GM18868 (cell line): ENCODE data around the gene IL1RN.

Source experiments
- ATAC-seq: cut with Tn5 transposase; IDR thresholded peaks from one replicate; pipeline ENCODE4 v1.9.1; 2021; ENCODE audit warnings: mild to moderate bottlenecking, moderate library complexity; ENCODE audit not compliant: unreplicated experiment

IL1RN gene

DNA sequence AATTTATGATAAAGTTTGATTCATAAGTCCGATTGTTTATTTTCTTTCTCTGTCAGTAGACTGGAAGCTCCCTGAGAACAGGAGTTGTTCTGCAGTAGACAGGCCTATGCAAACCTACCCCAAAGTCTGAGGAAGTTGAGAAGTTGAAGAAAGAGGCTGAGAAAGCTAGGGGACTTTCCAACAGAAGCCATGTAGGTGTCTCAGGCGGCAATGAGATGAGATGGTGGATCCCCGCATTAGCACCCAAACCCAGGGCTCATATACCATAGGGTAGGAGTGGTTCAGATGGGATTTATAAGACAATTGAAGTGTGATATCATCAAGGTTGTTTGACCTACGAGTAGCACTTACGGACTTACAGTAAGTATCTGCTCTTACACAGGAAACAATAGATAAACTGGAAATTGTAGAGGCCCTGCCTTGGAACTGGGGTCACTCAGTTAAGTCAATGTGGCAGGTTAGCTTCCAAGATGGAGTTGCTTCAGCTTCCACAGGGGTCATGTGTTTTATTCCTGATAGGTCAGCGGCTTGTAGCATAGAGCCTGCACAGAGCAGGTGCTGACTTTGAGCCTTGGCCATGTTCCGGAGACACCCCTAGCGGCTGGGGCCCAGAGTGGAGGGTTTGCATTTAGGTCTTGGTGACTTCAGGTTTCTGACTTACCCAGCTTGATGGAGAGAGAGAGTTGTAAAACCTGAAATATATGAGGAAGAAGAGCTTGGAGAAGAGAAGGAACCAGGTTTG is 44.1 kb downstream of the IL1RN start:
- no peak for ATAC-seq

DNA sequence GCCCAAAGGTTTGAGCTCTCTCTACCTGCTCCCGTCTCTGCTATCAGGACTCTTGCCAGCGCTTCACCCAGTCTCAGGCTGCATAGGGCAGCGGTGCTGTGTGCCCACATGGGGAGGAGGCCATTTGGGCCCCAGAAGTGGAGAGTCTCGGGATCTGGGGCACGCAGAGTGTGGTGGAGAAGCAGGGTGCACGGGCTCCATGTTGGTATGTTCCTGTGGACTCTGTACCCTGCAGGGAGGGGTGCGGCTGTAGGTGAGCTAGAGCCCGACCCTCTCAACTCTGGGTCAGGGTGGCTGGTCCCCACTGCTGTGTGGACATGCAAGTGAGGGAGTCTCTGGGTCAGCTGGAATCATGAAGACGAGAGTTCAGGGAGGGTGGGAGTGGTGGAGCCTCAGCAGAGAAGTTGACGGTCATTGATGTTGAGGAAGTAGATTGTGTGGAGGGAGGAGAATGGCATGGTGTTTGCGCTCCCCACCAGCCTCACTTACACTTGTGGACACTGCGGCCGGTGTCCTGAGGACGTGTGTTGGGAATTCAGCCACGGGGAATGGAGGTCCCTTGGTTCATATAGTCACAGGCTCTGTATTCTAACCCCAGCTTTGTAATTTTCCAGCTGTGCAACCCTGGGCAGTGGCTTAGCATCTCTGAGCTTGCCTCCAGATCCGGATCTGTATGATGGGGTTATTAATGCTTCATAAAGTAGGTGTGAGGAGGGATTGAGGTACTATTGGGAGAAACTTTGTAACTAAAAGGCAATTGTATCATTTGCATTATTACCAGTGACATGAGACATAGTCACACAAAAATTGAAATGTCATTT is 45.5 kb downstream of the IL1RN start:
- ATAC-seq: no peak

DNA sequence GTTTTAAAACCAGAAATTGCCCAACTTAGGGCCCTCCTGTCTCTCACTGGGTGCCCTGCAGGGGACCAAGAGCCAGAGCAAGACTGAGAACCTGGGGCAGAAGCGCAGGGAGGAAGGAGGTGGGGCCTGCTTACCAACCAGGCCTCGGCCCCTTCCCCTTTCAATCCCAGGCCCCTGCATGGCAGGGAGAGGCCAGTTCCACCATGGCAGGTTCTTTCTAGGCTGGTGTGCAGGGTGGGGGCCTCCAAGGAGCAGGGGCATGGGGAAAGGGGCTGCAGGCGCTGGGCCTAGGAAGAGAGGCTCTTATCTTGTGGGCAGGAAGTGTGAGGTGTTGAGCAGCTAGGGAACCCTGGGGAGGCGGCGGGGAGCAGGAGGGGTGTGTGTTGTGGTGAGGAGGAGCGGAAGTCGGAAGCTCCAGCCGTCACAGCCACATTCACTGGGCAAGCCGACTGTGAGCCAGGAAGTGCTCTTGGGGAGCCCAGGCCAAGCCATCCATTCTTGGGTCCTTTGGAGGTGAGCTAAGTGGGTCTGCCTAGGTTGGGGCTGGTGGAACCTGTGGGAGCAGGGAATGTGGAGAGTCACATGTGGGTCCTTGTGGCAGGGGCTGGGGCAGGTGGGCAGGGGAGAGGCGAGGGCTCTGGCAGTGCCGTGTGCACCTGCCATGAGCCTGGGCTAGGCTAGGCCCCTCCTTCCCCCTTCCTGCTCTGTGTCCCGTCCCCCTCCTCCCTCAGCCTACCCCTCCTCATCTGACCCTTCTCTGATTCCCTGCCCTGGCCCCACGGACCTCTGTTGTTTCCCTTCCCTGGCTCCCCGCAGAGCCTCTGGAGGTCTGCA is 46.4 kb downstream of the IL1RN start, which contains the start of gene PSD4:
Gene PSD4, plus strand, starts transcription at position 430 of the 834 bp plus-strand sequence. CDS start 8,486 bp downstream, outside the sequence.
- peak; percentile 84 for ATAC-seq

DNA sequence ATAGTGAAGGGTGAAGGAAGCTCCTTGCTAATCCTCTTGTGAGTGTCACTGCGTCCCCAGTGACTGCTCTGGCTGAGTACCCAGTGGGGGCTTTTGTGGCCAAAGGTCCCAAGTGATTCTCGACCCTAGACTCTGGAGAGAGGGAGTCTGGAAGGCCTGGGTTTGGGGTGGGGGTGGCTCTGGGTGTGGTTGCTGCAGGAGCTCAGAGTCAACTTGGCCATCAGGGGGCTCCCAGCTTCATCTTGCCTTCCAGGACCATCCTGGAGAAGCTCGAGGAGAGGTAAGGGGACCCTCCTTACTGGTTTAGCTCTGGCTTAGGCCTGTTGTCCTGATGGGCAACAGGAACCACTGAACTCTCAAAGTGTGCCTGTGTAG is 47.0 kb downstream of the IL1RN start:
- no peak for ATAC-seq

DNA sequence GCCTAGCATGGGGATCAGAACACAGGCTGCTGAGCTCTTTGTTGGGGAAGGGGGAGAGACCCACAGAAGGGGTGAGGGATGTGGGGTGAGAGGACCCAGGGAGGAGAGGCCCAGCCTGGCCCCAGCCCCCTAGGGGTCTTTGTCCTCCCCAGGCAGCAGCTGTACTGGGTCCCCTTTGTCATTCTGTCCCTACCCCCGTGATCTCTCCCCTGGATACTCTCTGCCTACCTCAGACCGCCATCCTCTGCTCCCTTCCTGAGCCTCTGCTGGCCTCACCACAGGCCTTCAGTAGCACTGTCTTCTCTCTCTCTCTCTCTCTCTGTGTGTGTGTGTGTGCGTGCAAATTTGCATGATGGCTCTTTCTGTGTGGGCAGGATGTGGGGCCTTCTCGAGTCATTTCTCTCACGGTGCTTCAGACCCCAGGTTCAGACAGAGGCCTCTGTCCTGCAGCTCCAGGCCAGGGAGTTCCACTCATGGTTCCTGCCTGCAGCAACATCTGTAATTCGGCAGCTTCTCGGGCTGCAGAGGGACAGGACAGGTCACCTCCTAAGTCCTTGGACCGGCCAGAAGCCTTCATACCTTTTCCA is 47.7 kb downstream of the IL1RN start:
- ATAC-seq: peak; percentile 64

DNA sequence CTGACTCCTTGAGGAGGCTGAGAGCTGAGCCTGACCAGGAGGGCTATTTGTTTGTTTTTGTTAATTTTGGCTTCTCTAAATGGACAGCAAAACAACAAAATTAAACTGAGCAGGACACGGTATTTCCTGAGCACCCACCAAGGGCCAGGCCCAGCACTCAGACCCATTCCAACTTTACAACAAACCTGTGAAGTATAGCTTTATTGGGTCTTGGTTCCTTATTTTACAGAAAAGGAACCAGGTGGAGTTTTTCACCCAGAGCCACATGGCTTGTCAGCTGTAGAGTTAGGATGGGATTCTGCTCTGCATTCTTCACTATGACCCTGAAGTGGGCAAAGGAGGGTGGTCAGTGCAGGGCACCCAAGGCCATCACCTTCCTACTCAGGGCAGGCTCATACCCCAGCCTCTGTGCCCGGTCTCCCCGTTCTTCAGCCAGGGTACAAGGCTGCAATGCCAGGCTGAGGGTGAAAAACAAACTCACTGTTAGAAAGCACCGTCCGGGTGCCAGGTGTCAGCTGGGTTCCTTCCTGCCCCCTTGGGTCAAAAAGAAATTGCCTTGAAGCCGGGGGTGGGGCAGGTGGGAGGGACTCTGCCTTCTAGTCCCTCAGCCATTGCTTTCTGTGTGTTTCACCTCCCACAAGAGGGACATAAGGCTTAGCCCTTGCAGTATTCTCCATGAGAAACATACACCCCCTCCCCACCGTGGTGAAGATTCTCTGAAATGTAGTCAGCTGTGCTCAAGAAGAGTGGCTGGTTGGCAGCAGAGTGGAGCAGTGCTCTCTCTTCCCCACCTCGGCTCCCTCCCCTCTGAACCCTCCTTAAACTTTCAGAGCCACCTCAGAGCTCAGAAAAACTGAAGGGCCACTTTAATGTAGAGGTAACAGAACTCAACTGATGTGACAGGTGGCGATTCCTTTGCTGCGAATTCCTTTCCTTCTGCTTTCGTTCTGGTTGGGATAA is 48.6 kb downstream of the IL1RN start:
- ATAC-seq: no peak

DNA sequence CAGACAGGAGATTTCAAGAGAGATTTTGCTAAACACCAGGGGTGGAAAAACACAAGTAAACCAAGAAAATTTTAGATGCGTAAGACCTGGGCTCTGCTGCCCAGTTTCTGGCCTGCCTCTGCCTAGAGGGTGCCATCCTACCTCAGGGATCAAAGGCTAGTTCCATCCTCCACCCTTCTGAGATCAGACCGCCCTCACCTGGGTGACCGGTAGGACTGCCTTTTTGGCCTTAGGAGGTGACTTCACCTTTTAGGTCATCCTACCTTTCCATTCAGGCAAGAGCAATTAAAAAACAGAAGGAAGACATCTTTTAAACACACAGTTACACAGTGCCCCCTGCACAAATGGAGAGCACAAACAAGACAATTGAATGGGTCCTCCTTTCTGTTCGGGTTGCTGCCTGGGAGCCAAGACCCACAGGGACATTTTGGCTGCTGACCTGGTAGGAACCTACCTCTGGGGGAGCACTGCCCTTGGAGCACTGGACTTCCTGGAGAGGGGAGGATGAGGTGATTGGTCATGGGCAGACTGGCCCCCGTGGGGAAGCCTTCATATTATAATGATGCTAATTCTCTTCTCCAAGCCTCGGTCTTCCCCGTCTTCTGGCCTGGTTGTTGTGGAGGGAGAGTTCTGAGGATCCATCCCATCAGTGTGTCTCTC is 49.4 kb downstream of the IL1RN start:
- ATAC-seq: no peak

DNA sequence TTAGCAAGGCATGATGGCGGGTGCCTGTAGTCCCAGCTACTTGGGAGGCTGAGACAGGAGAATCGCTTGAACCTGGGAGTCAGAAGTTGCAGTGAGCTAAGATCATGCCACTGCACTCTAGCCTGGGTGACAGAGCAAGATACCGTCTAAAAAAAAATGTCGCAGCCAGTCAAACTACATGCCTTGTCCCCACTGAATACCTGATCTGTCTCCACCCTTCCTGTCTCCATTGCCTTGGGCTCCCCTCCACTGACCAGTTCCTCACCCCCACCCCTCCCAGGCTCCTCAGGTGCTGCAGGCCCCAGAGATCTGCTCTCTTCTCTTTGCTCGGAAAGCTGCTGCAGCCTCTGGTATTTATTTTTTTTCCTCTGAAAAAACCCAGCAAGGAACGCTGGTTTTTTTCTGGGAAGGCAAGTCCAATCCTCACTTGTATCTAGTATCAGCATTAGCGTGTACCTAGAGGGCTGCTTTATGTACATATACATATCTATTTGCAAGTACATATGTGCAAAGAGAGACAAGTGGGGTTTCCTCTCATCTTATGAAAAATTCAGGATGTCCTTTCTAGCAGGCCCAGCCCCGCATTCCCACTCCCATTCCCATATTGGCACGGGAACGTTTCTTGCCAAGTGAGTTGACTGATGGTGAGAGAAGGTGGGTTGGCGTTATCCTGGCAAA is 50.8 kb downstream of the IL1RN start:
- ATAC-seq: no peak

DNA sequence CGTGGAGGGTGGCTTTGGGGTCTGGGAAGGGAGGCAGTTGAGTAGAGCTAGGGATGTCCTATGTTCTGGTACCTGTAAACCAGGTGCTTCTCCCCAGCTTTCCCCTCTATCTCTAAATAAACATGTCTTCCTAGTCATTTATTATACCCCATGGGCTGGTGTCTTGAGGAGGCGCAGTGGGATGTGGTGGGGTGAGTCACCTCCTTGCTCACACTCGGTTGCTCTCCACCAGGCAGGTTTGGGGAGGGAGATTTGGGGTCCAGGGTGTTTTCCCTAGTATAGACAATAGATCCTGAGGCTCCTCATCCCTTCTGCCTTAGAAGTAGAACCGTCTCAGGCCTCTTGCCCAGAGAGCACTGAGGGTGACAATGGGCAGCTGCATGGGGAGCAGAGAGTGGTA is 51.5 kb downstream of the IL1RN start:
- ATAC-seq: no peak

DNA sequence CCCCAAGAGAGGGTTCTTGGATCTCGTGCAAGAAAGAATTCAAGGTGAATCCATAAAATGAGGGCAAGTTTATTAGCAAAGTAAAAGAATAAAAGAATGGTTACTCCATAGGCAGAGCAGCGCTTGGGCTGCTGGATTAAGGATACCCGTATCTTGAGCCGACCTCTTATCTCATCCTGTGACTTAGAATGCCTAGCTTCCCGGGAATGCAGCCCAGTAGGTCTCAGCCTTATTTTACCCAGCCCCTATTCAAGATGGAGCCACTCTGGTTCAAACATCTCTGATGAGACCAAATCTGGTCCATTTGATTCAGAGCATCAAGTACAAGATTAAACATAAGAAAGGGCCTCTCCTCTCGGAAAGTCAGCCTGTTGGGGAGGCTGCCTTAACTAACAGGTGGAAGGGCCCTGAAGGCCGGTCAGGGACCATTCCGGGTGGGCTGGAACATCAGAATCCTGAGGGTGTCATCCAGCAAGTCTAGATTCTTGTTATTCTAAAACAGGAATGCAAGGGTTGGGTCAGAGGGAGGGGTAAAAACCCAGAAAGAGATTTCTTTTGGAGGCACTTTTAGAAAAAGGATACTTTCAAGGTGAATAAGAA is 52.1 kb downstream of the IL1RN start:
- ATAC-seq: no peak

DNA sequence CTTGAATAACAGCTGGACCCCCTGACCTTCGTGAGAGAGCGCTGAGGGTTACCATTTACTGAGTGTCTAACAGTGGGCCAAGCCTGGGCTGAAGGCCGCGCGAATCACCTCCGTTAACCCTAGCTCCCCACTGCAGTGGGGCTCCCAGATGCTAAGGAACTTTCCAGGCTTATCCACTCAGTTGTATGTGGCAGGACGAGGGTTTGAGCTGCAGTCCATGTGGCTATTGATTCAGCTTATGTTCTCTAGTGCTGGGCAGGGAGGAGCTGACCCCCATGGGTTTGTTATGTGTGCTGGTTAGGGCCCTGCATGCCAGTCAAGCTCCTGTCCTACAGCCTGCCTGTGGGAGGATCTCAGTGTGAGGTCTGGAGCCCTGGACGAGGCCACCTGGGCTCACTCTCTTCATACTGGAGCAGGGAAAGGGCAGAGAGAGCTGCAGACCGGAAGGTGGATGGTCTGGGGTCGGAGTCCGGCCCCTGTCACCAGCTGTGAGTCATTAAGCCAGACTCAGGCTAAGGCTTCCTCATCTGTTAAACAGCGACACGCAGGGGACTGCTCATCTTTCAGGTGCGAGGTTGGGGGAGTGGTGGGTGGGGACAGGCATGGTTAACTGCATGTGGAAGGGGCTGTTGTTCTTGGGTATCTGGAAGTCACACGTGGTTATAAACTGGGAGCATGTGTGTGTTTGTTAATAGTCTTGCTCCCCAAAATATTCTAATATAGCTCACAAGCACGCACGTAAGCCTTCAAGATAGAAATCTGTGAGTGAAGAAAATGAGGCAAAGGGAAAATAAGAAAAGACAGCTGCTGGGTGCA is 52.9 kb downstream of the IL1RN start:
- ATAC-seq: no peak

DNA sequence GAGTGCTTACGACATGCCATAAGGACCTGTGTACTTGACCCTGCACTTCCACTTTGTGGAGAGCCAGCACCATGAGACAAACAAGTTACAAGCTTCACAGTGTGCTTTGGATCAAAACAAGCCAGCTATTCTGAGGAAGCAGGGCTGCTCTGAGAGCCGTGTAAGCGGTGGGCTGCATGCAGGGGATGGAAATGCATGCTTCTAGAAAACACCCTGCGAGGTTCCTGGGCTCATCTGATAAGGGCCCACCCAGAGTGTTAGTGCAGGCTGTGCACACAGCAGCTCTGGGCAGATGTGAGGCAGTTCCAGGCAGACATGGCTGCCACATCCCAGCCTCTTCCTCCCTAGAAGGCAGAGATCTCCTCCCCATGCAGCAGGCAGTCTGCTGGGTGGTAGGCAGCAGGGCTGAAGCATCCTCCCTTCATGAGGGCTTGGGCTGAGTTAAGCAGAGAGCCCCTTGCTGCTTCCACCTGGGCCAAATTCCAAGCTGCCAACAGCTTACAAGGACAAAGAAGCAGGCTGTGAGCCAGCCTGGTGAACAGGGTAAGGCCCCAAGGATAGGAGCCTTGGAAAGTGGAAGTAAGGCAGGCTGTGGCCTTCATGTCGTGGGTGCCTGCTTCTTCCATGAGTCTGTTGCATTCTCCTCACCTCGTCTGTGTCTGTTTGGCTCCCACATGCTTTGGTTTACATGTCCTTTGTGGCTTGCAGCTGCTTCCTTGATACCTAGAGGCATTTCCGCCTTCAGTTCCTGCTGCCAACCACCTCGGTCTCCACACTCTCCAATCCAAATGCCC is 54.1 kb downstream of the IL1RN start:
- ATAC-seq: no peak

DNA sequence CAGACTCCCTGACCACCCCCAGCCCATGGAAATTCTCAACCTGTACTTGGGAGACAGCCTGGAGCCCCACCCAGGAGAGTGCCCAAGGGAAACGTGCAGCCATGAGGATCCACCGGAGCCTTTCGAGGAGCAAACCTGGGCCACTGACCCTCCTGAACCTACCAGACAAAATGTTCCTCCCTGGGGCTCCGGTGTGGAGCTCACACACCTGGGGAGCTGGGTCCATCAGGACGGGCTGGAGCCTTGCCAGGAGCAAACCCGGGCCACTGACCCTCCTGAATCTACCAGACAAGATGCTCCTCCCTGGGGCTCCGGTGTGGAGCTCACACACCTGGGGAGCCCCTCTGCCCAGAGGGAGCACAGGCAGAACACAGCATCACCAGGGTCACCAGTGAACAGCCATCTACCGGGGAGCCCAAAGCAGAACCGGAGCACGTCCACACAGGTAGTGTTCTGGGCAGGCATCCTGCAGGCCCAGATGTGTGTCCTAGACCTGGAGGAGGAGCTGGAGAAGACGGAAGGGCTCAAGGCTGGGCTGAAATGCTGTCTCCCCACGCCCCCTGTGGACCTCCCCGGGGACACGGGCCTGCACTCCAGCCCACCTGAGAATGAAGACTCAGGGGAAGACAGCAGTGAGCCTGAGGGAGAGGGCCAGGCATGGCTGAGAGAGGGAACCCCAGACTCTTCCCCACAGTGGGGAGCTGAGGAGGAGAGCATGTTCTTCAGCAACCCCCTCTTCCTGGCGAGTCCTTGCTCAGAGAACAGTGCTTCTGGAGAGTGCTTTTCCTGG is 55.3 kb downstream of the IL1RN start:
- no peak for ATAC-seq

DNA sequence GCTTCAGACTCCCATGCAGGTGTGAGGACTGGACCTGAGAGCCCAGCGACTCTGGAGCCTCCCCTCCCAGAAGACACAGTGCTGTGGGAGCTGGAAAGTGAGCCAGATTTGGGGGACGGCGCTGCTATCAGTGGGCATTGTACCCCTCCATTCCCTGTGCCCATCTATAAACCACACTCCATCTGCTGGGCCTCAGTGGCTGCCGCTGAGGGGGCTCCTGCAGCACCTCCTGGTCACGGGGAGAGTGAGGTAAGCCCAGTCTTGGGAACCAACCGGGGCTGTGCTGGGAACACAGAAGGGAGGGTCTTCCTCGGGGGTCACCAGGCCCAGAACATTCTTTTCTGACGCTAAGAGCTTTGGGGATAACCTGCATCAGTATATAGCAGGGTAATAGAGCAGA is 55.9 kb downstream of the IL1RN start:
- ATAC-seq: no peak
